HG03457 (cell line): Measurements from ENCODE around the gene SLC22A8.
"Not testable (repeated sequence)": the region's sequence is repeated elsewhere in the genome, so short reads cannot be mapped to it uniquely, and the experiment has no call there.

ENCODE experiments used
- ATAC-seq: cut with Tn5 transposase; IDR thresholded peaks from one replicate; pipeline ENCODE4 v1.9.1; 2021; ENCODE audit warnings: moderate number of reproducible peaks; ENCODE audit not compliant: unreplicated experiment

Gene SLC22A8, protein sequence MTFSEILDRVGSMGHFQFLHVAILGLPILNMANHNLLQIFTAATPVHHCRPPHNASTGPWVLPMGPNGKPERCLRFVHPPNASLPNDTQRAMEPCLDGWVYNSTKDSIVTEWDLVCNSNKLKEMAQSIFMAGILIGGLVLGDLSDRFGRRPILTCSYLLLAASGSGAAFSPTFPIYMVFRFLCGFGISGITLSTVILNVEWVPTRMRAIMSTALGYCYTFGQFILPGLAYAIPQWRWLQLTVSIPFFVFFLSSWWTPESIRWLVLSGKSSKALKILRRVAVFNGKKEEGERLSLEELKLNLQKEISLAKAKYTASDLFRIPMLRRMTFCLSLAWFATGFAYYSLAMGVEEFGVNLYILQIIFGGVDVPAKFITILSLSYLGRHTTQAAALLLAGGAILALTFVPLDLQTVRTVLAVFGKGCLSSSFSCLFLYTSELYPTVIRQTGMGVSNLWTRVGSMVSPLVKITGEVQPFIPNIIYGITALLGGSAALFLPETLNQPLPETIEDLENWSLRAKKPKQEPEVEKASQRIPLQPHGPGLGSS

DNA sequence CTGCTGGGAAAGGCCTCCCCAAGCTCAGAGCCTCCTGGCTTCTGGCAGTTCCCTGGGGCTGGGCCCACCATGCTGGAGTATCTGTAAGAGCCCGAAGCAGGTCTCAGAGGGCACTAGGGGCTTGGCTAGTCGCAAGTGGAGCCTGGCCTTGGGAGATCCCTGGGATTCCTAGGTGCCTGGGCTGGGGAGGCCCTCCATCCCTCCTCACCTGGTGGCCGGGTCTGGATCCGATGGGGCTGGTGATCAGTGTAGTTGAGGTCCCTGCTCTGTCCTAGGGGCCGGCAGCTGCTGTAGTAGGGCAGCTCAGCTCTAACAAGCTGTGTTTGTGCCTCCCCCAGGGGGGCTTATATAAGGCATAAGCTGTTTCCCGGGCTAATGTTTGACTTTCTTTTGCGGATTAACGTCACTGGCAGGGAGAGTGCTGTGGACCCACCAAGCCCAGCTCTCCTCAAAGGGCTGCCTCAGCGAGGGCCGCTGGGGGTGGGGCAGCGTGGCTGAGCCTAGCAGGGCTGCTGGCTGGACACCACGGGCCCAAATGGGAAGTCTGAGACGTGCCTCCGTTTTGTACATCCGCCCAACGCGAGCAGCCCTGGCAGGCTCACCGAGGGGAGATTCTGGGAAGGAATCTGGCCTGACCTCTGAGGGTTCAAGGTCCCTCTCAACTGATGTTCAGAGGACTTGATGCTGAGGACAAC, at the start of gene SLC22A8:
Gene SLC22A8, minus strand, starts transcription at position 321 of the 695 bp plus-strand sequence. CDS start 883 bp downstream, outside the sequence.
- ATAC-seq = no peak

DNA sequence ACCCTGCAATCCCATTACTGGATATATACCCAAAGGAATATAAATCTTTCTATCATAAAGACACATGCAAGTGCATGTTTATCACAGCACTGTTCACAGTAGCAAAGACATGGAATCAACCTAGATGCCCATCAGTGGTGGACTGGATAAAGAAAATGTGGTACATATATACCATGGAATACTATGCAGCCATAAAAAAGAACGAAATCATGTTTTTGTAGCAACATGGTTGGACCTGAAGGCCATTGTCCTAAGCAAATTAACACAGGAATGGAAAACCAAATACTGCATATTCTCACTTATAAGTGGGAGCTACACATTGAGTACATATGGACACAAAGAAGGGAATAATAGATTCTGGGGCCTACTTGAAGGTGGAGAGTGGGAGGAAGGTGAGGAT, 30.6 kb upstream of the SLC22A8 start:
- not testable (repeated sequence) for ATAC-seq

DNA sequence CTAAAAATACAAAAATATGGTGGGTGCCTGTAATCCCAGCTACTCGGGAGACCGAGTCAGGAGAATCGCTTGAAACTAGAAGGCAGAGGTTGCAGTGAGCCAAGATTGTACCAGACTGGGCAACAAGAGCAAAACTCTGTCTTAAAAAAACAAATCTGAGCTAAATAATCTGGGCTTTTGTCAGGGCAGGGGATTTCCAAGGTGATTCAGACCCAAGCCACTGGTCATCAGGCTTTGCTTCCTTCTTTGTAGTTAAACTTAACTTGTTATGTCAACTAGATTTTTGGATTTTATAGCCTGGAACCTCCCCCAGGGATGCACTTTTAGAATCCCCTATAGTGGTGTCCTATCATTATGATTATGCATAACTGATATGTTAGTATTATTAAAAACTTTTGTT, 27.0 kb upstream of the SLC22A8 start:
- no peak for ATAC-seq

DNA sequence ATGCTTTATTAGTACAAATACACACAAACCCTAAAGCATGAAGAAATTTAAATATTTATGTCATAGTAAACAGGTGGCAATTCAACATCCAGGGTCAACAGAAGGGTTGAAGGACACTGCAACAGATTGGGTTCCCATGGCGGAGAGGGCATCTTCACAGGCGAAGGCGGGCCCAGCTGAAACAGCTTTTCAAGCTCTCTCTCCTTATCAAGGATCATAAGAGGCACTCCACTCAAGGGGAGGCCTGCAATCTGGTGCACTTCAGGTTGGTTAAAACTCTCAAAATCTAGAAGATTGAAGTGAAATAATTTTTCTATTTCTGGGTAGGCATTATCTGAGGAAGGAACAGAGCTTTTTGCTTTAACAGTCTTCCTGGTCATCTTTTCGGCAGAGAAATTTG, 16.8 kb upstream of the SLC22A8 start:
- ATAC-seq = no peak

DNA sequence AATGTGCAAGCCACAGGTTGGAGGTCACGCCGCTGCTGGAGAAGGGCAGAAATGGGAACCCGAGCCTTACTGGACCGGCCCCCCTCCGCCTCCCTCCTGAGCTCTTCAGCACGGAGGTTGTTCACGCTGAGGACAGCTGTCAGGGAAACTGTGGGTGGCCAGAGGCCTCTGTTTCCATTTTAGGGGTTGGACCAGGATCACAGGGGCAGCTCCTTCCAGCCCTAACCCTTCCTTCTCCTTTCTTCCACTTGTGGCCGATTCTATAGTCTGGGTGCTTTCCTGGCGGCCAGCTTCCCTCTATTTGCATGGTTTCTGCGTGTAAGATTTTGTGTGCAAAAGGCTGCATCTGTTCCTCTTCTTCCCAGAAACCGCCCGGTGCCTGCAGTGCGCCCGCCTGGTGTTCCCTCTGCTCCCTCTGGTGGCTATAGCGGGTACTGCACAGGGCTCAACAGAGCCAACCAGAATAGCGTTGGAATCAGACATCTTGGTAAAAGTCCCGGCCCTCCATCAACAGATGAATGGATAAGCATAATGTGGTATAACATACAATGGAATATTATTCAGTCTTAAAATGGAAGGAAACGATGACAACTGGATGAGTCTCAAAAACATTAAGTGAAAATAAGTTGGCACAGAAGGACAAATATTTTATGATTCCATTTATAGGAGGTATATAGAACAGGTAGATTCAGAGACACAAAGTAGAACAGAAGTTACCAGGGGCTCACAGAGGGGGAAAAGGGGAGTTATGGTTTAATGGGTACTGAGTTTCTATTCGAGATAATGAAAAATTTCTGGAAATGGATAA, 8.4 kb upstream of the SLC22A8 start:
- no peak for ATAC-seq

DNA sequence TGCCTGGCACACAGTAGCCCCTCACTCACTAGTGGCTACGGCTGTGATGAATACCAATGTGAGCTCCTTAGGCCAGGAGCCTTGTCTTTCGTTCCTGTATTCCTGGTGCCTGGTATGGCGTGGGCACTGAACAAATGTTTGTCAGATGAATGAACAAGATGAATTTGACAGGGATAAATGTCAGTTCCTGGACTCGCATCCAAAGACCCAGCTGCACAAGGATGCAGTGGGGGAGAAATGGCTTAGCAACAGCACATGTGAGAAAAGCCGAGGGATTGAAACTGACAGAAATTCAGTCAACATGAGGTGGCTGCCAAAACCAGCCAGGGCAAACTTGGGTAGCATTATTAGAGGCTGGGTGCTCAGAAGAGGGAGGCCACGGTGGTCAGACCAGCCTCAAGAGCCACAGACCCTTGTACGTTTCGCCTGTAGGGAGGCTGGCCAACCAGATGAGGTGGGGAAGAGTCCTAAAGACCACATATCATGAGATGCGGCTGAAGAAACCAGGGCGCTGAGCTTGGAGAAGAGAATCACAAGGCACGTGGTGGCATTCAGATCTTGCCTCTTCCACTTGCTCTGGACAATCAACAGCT, 7.7 kb upstream of the SLC22A8 start:
- no peak for ATAC-seq

DNA sequence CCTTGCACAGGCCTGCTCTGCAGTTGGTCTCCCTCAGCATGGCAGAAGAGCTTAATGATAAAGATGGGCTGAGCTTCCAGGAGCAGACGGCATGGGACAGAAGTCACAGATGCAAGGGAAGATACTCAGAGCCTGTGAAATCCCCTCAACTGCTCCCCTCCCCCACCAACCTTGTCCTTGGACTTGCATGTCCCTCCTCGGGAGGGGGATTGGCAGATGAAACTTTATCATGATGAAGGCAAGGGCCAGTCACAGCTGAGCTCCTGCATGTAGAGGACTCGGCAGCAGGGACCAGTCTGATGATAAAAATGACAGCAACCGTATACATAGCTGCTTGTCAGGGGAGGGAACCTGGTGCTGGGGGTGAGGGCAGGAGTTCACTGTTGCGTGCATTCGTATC, 6.8 kb upstream of the SLC22A8 start:
- ATAC-seq = no peak

DNA sequence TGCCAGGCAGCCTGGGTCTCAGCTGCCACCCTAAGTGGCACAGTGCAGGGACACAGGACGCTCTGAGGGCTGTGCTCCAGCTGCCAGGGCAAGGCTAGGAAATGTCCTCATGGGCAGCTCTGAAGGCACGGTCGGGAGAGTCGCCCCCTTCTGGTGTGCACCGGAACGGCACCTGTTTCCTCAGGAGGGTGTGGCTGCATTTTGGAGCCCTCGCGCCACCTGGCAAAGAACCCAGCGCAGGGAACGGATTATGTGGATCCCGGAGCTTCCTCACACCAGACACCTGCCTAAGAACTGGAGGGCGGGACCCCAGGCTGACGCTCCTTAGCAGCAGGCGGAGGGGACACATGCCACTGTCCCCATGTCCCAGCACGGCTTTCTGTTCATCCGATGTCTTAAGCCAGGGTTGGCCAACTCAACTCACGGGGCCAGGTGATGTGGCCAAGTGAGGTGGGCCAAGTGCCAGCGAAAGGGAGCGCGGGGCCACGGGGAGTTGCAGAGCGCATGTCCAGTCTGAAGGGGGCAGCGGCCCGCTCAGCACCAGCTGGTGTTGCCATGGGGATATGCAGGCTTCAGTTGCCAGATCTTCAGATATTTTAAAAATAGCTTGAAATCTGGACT, 5.1 kb upstream of the SLC22A8 start:
- ATAC-seq = no peak

DNA sequence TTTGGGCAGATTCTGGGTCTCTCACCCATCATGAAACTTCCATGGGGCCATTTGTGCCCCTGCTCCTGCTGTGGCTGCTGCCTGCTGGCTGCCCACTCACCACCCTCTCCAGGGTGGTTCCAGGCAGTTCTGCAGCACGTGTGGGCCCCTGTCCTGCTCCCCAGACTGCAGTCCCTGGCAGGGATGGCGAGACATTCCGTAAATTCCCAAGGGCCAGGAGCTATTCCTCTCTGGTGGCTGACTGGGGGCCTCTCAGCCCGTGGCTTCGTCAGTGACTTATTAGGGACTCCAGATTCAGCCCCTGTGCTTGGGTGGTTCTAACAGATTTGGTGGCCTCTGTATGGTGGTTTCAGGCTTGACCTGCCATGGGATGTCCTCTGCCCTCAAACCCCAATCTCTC, 3.9 kb upstream of the SLC22A8 start:
- no peak for ATAC-seq

DNA sequence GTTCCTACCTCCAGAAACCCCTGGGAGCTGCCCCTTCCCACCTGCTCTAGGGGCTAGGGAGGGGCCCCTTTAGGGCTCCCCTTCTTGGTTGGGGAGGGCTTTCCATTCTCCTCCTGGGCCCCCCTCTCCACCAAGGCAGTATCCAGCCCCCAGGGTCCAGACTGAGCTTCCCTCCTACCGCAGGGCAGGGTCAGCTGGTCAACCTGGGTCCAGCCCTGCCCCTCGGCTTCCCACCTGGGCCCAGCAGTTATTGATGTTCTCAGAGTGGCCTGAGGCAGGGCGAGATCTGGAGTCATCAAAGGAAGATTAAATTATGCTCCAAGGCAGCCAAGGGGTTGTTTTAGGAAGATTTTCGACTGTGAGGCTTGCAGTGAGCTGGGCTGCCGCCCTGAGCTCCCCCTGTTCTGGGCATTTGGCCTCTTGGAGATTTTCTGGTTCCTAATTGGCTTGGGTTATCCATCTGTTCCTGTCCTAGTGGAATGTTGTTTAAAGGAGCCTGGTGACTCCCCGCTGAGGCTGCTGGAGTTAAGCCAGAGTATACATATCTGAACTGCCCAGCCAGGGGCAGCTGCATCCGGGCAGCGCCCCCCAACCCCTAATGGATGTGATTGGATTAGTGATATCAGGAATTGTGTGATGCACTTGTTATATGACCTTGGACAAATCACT, 1.8 kb upstream of the SLC22A8 start:
- no peak for ATAC-seq

DNA sequence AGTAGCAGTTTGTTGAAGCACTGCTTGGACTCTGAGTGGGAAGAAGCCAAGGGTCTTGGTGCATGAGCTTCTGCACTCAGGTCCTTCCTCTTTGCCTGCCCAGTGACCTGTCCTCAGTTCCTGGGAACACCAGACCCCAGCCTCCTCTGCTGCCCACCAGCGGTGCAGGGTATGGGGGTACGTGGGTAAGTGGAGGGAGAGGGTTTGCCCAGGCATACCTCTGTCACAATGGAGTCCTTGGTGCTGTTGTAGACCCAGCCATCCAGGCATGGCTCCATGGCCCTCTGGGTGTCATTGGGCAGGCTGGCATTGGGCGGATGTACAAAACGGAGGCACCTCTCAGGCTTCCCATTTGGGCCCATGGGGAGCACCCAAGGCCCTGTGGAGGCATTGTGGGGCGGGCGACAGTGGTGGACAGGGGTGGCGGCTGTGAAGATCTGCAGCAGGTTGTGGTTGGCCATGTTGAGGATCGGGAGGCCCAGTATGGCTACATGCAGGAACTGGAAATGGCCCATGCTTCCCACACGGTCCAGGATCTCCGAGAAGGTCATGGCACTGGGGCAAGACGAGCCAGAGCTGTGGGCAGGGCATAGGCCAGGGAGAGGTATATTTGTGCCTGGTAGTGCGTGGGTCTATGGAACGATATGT, 1.1 kb downstream of the SLC22A8 start:
- ATAC-seq = no peak

DNA sequence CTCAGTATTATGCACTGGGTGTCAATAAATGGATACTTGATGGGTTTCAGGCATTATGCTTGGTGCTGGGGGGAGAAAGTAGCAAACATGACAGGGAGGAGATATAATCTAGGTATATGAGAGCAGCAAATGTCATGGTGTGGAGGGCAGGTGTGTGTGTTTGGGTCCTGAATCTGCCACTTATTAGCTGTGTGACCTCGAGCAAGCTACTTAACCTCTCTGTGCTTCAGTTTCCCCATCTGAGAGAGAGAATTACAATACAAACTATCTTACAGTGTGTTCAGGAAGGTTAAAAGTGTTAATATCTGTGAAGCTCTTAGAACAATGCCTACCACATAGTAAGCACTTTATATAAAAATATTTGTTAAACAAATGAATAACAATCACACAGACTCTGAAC, 2.8 kb downstream of the SLC22A8 start:
- no peak for ATAC-seq

DNA sequence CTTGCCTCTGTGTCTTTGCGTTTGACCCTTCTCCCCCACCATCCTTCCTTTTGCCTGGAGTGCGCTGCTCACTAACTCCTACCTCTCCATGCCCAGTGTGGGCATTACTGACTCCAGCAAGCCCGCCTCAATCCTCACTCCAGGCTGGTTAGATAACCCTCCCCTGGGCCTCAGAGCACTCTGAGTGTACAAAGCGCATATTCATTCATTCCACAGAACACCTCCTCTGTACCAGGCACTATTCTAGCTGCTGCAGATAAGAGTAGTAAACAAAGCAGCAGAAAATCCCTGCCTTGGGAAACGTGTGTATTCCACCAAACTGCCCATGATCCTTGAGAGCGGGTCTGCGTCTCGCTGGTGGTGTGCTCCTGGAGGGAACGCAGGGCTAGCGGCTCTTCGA, 3.2 kb downstream of the SLC22A8 start:
- ATAC-seq = no peak

DNA sequence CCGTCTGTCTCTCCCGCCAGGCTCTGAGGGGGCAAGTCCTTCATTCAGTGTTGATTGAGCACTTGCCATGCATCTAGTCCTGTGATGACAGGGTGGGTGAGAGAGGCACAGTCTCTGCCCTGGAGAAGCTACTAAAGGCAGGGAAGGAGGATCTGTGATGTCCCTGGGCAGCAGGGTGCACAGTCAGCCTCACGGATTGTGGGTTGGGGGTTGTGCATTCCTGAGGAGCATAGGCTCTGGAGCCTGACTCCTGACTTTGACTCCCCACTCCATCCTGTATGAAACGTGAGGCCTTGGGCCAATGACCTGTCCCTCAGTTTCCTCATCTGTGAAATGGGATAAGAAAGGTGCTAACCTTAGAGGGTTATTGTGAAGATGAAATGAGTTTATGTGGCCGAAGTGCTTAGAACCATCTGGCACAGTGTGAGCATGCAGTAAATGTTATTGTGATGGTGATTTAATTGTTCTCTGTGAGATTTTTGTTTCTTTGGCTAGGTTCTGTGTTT, 4.7 kb downstream of the SLC22A8 start:
- no peak for ATAC-seq

DNA sequence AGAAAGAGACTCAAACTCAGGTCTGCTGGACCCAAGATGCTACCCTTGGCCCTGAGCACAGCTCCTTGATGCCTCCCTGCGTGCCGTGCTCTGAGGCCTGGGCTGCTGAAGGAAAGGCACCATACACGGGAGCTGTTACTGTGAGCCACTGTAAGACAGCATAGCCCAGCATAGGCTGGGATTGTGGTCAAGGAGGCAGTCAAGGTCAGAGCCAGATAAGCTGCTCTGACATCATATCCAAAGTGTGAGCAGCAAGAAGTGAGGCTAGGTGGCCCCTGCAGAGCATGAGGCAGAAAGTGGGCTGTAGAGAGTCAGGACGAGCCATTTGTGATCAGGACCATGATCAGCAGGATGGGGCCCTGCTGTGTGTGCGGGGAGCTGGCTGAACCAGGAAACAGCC, 7.7 kb downstream of the SLC22A8 start:
- no peak for ATAC-seq

DNA sequence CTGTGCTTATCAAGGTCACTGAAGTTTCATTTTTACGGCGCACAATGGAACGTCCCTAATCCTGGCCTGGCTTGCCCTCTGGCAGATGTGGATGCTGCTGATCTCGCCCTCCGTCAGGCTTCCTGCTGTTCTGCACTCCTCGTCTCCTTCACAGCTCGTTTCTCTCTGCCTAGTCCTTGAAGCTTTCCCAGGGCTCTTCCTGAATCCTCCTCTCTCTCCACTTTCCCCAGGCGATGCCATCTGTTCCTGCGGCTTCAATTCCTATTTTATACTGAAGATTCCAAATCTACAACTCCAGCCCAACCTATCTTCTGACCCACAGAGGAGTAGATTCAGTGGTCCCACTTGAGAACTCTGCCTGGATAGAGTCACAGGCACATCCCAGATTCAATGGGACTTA, 14.2 kb downstream of the SLC22A8 start:
- no peak for ATAC-seq

DNA sequence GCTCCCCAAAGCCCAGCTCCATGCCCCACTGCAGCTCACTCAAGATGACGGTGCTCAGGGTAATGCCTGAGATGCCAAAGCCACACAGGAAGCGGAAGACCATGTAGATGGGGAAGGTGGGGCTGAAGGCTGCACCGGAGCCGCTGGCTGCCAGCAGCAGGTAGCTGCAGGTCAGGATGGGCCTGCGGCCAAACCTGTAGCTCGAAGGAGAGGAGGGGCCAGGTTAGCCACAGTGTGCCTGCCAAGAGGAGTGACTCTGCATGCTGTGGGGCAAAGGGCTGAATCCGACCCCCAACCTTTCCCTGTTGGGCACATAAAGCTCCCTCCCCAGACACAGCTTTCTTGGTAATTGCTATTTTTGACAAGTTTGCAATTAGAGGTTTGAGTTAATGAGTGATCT, 16.0 kb downstream of the SLC22A8 start:
- no peak for ATAC-seq

DNA sequence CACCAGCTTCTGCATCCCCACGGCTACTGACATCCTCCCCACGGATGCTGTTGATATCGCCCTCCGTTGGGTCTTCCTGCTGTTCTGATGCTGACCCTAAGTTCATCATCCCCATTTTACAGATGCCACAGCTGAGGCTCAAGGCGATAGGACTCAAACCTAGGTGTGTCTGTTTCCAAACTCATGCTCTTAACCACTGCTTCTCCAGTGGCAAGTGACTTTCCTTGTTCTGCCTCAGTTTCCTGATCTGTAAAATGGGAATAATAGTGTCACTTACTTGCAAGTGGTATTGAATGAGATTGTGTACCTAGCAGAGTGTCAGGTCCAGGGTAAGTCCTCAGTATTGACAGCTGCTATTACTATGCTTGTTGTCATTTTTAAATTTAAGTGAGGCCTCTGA, 16.5 kb downstream of the SLC22A8 start:
- no peak for ATAC-seq

DNA sequence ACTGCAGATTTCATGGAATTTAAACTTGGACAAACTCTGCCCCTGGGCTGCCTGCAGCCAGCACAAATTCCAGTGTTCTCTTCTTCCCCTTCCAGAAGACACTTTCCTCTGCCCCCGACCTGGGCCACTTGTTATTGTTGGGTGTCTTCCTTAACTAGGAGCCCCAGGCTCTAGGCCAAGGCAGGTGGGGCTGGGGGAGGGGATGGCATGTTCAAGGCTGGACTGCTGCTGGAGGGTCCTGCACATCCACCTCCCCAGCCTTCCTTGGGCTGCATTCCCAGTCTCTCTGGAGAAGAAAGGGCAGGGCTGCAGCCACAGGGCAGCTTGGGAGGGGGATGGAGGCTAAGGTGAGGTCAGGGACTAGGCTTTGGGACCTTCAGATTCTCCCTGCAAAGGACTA, 19.4 kb downstream of the SLC22A8 start:
- no peak for ATAC-seq
